GM18511 (cell line): ENCODE measurements around the gene DHX35.
"Not testable (repeated sequence)": the region's sequence is repeated elsewhere in the genome, so short reads cannot be mapped to it uniquely, and the experiment has no call there.

Experiments used
- ATAC-seq: cut with Tn5 transposase; IDR thresholded peaks from one replicate; pipeline ENCODE4 v1.9.1; 2021; ENCODE audit warnings: mild to moderate bottlenecking, moderate library complexity; ENCODE audit not compliant: unreplicated experiment

Gene DHX35

GRCh38 chr20:38940644-38941043 is 21.5 kb upstream of the DHX35 start:
- no peak for ATAC-seq

DNA sequence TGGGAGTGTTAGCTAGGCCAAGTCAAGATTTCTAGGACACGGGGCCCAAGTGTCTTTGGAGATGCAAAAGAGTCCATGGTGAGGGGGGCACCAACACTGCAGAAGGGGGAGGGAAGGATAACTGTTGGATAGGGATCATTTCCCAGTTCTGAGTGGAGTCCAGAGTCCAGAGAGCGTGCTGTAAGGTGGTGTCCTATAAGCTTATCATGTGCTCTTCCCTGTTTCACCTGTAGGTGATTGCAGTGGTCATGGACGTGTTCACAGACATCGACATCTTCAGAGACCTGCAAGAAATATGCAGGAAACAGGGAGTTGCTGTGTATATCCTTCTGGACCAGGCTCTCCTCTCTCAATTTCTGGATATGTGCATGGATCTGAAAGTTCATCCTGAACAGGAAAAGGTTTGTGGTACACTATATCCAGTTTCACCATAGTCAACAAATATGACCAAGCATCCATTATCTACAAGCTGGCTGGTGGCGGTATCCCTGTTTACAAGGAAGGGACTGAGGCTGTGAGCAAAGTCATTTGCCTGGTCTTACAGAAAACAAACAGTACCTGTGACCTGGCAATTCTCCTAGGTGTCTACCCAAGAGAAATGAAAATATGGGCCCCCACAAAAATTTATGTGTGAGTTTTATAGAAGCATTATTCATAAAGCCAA is 20.3 kb upstream of the DHX35 start:
- ATAC-seq = no peak

GRCh38 chr20:38945012-38945411 is 17.1 kb upstream of the DHX35 start:
- ATAC-seq = no peak

DNA sequence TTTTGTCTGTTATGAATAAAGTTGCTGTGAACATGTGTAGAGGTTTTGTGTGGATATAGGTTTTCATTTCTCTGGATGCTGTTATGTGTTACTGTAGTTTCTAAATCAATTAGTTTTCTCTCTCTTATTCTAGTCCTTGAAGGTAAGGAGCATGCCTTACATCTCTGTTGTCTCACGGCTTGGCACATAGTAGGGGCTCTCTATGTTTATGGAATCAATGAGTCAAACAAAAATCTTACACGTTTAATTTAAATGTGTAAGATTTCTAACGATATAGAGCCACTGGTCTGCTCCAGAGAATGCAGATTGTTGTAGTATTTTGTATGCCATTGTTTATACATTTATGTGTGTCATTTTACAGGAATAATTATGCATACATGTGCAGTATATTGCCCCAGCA is 15.3 kb upstream of the DHX35 start:
- no peak for ATAC-seq

DNA sequence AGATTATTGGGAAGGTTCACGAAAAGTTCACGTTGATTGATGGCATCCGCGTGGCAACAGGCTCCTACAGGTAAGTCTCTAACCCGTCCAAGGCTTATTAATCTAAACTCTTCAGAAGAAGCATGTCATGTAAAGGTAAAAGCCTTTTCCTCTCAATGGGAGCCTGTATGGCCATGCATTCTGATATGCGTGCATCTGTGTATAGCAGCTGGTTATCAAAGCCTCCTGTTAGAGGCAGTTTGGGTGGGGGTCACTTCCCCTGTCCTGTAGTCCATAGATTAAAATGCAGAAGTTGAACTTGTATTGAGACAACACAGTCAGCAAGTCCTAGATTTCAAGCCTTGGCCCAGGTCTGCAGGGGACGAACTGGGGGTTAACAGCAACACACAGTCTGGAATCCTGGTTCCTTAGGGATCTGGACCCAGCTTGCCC is 14.2 kb upstream of the DHX35 start:
- ATAC-seq = no peak

- ATAC-seq = no peak
Observed at GRCh38 chr20:38950254-38950653, 11.9 kb upstream of the DHX35 start.

DNA sequence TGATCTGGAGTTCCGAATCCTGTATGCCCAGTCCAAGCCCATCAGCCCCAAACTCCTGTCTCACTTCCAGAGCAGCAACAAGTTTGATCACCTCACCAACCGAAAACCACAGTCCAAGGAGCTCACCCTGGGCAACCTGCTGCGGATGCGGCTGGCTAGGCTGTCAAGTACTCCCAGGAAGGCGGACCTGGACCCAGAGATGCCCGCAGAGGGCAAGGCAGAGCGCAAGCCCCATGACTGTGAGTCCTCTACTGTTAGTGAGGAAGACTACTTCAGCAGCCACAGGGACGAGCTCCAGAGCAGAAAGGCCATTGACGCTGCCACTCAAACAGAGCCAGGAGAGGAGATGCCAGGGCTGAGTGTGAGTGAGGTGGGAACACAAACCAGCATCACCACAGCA is 10.5 kb upstream of the DHX35 start:
- ATAC-seq = no peak

DNA sequence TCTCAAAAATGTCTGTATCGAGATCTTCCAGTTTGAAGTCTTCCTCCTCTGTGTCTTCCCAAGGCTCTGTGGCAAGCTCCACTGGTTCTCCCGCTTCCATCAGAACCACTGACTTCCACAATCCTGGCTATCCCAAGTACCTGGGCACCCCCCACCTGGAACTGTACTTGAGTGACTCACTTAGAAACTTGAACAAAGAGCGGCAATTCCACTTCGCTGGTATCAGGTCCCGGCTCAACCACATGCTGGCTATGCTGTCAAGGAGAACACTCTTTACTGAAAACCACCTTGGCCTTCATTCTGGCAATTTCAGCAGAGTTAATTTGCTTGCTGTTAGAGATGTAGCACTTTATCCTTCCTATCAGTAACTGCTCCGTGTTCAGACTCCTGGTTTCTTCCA is 10.0 kb upstream of the DHX35 start:
- no peak for ATAC-seq

DNA sequence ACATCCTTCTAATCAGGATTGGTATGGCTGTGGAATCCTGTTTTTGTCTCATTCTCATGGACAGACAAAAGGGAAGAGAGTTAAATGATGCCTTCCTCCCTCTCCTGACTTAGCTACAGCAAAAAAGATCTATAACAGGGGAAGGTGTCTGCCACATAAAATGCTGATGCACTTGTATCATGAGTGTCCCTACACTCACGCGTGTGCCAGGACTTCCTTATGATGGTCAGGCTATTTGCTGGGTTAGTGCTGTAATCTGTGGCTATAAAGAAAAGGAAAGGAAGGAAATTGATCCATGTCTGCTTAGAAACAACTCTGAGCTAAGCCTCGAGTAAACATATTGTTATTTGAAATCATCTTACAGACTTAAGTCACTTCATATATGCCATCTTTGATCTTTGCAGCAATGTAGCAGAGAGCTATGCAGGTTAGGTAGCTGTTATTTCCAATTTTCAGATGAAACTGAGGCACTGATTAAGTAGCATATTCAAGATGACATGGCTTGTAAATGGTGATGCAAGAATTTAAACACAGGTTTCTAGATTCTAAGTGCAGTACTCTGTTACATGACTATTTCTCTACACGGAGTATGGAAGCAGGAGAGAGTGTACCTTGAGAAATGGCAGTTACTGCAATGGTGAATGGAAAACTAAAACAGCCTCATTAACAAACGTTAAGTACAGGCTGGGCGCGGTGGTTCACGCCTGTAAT is 8.4 kb upstream of the DHX35 start:
- no peak for ATAC-seq

DNA sequence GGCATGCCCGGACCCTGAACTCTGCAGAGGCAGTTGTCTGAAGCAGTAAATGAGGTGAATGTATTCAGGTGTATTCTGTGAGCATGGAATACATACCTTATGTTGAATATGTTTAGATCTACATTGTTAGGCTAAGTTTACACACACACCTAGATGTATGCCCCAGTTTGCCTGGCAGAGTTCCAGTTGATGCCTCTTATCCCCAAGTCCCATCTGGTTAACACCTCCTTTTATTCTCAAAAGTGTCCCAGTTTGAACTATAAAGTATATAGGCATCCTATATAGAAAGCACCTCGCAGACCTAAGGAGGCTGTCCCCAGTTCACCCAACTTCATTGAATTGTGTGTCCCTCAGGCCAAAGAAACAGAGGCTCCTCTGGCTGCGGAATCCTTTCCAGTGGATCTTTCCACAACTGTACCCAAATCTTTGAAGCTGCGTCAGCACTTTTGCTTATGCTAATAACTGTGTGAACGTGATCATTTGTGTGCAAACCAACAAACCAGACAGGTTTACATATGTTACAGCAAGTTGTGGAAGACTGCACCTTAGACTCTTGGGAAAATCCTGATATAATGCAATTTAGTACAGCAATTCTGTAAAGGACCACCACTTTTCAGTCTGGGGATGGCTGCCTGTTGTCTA is 4.8 kb upstream of the DHX35 start:
- ATAC-seq = no peak

- ATAC-seq = no peak
Observed at GRCh38 chr20:38957915-38958485, 4.1 kb upstream of the DHX35 start.

GRCh38 chr20:38960187-38960687 is 1.9 kb upstream of the DHX35 start:
- not testable (repeated sequence) for ATAC-seq

DNA sequence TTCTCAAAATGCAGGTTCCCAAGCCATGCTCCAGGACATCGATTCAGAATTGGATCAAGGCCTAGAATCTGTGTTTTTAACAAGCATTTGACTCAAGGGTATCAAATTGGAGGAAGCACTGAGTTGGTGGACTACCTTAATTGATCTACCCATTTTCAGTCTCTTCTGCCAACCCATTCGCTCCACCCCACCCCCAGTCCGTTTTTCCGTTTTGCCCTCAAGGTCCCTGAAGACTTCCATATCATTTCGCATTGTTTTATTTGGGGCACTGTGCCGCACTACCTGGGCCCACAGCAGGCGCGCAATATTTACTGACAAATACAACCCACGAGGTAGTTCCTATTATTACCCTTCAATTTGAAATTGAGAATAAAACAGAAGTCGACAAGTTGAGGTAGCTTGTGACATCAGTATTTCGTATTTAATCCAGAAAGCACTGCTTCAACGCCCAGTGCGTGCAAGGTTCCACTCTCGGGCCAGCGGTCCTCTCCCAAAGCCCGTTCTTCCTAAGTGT is 557 bp upstream of the DHX35 start:
- no peak for ATAC-seq

GRCh38 chr20:38962928-38963401 is 821 bp downstream of the DHX35 start:
- ATAC-seq = no peak

GRCh38 chr20:38963745-38964144 is 1.6 kb downstream of the DHX35 start:
- no peak for ATAC-seq

GRCh38 chr20:38965264-38965663 is 3.1 kb downstream of the DHX35 start:
- ATAC-seq = no peak

GRCh38 chr20:38968090-38968489 is 5.9 kb downstream of the DHX35 start:
- no peak for ATAC-seq

- ATAC-seq = no peak
Observed at GRCh38 chr20:38969708-38970107, 7.6 kb downstream of the DHX35 start.

- no peak for ATAC-seq
Observed at GRCh38 chr20:38970302-38970701, 8.2 kb downstream of the DHX35 start.

- ATAC-seq = no peak
Observed at GRCh38 chr20:38973107-38973506, 11.0 kb downstream of the DHX35 start.

GRCh38 chr20:38973645-38974044 is 11.5 kb downstream of the DHX35 start:
- ATAC-seq = no peak
